ENCODE measurements around the gene CDH13. TPM values are rescaled to one million over a fixed set of nuclear protein-coding genes. Genes with fewer than 3 reads are reported as not detected.

CDH13 gene
- total RNA-seq, 2 donors from 2014 or later: 2.9 TPM; not detected in 1

DNA sequence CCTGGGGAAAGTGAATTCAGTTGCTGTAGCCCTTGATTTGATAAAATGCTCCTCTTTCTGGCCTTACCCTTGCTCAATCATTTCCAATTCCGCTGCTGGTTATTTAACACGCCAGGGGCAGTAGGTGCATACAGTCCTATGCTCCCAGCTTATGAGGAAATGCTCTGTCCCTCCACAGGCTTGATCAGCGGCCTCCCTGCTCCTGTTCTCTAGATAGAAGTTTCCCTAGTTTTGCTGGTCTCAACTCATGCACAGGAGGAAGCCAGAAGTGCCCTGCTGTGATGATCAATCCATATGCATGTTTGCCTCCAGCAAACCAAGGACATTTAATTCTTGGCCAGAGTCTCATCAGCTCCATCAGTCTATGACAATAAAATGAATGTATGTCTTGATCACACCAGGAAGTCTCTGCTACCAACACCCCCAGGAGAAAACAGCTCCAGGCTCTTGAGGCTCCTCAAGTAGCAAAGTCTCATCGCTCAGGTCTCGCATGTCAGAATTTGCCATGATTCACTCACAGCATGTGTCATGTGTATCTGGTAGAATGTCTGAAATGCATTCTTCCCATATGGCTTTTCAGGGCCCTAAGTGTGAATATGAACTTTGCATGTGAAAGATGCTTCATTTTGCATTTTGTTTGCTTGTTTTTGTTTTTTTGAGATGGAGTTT, 208.9 kb downstream of the CDH13 start:
- 93% methylated on average over 5 of the region's 5 CpGs for whole genome bisulfite sequencing, 2 donors
- Histone ChIP-seq H3K36me3 (replicated peaks in 1 of 2; ENCODE audit: insufficient read depth in 1 of 2, low read depth in 2 of 2) (no peaks in the 10 kb centered on the region), H3K4me3 (no peak overlapping the region), H3K9me3 (no peaks in the 10 kb centered on the region), H3K4me1 (no peaks in the 10 kb centered on the region), H3K27me3 (no peaks in the 10 kb centered on the region), H3K27ac (no peak overlapping the region)
- TF ChIP-seq POLR2A (IDR thresholded peaks at IDR 0.05) (no peak), CTCF (IDR thresholded peaks at IDR 0.05) (no peak)
- intact Hi-C loops (cut with DNase I): no loop called here
- ATAC-seq (no peak), DNase-seq (no peak)

DNA sequence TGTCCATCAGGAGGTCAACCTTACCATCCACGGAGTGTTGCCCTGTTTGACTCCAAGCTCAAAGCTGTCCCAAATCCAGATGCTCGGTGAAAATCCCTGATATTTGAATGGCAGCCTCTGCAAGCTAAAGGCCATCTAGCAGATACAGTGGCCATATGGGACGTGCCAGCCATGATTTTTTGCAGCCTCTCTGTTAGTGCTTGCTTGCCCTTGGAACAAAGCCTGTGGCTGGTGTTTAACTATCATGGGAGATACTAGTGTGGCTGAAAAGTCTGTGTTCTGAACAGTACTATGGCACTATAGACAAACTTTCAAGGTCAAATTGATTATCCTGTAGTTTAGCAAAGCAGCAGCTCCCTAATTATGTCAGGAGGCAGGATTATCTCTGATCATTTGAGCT, 214.3 kb downstream of the CDH13 start:
- Histone ChIP-seq H3K27me3 (no peaks in the 10 kb centered on the region), H3K4me1 (no peaks in the 10 kb centered on the region), H3K4me3 (no peak overlapping the region), H3K9me3 (no peaks in the 10 kb centered on the region), H3K27ac (no peak overlapping the region), H3K36me3 (replicated peaks in 1 of 2; ENCODE audit: insufficient read depth in 1 of 2, low read depth in 2 of 2) (no peaks in the 10 kb centered on the region)
- intact Hi-C loops (cut with DNase I): no loop called here
- TF ChIP-seq CTCF (IDR thresholded peaks at IDR 0.05) (no peak), POLR2A (IDR thresholded peaks at IDR 0.05) (no peak)
- DNase-seq (no peak), ATAC-seq (no peak)
- 72 to 89% methylated on average over 3 of the region's 3 CpGs for WGBS, 2 donors

DNA sequence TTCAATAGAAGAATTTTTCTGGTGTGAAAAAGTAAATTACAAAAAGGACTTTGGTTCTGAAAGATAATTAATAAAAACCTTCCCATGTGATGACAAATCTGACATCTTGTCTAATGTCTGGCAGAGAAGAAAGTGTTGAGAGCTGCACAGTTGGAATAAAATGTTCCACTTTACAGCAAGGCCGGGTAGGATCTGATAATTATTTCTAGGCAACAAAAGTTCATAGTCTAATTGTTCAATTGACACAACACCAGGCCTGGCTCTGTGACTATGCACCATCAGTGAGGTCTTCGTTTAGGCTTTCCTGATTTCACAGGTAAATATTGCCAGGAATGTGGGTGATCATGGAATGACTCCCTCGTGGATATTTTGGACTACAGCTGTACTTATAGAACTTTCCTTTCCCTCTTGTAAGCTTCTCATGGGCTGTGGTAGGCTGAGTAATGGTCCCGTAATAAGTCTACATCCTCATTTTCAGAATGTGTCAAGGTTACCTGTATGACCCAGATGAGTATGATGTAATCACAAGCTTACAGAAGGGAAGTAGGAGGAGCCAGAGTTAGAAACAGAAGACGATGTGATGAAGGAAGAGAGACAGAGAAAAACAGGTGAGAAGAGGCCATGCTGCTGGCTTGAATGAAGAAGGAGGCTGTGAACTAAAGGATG, 217.0 kb downstream of the CDH13 start:
- no peak for ATAC-seq
- intact Hi-C loops (cut with DNase I): no loop called here
- no peak for DNase-seq
- no peak overlapping the region for H3K27ac ChIP-seq
- H3K4me3 ChIP-seq: no peak overlapping the region
- H3K4me1 ChIP-seq: peaks cover 6% of the 10 kb centered on the region
- TF ChIP-seq CTCF (IDR thresholded peaks at IDR 0.05) (no peak), POLR2A (IDR thresholded peaks at IDR 0.05) (no peak)
- H3K27me3 ChIP-seq: no peaks in the 10 kb centered on the region
- WGBS, 2 donors: 58 to 59% methylated on average over 5 of the region's 5 CpGs
- no peaks in the 10 kb centered on the region for H3K9me3 ChIP-seq
- no peaks in the 10 kb centered on the region for H3K36me3 ChIP-seq (replicated peaks in 1 of 2; ENCODE audit: insufficient read depth in 1 of 2, low read depth in 2 of 2)

DNA sequence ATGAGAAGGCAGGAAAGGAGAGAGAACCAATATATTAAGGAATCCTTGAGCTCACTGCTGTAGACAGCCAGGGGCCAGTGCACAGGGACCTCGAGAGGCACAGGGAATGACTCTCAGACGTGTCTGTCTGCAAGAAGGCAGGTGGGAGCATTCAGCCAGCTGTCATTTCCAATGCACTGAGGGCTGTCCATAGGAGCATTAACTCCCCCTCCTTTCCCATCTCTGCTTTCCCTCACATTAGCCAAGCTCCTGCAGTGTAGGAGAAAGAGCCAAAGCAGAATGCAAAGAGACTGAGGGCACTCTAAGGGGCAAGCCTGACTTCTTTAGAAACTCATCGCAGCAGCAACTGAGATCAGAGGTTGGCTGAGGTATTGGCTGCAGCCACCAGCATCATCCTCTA, 218.3 kb downstream of the CDH13 start:
- whole genome bisulfite sequencing, 2 donors: 67 to 74% methylated on average over 3 of the region's 3 CpGs
- Histone ChIP-seq H3K4me3 (no peak overlapping the region), H3K27me3 (no peaks in the 10 kb centered on the region), H3K9me3 (no peaks in the 10 kb centered on the region), H3K36me3 (replicated peaks in 1 of 2; ENCODE audit: insufficient read depth in 1 of 2, low read depth in 2 of 2) (no peaks in the 10 kb centered on the region), H3K27ac (no peak overlapping the region), H3K4me1 (peaks cover 8% of the 10 kb centered on the region)
- DNase-seq (no peak), ATAC-seq (no peak)
- intact Hi-C loops (cut with DNase I): no loop called here
- TF ChIP-seq POLR2A (IDR thresholded peaks at IDR 0.05) (no peak), CTCF (IDR thresholded peaks at IDR 0.05) (no peak)

GRCh38 chr16:82846806-82847205, 220.0 kb downstream of the CDH13 start:
- ATAC-seq: no peak
- no peaks in the 10 kb centered on the region for H3K27me3 ChIP-seq
- peaks cover 8% of the 10 kb centered on the region for H3K4me1 ChIP-seq
- H3K4me3 ChIP-seq: no peak overlapping the region
- 83 to 84% methylated on average over 1 of the region's 1 CpG for WGBS, 2 donors
- no peaks in the 10 kb centered on the region for H3K9me3 ChIP-seq
- no peak overlapping the region for H3K27ac ChIP-seq
- no peak for DNase-seq
- TF ChIP-seq POLR2A (IDR thresholded peaks at IDR 0.05) (no peak), CTCF (IDR thresholded peaks at IDR 0.05) (no peak)
- intact Hi-C loops (cut with DNase I): no loop called here
- no peaks in the 10 kb centered on the region for H3K36me3 ChIP-seq (replicated peaks in 1 of 2; ENCODE audit: insufficient read depth in 1 of 2, low read depth in 2 of 2)

All from body of pancreas (tissue), 4 donors.